ENCODE data around the gene KCNH1.

KCNH1 gene

DNA sequence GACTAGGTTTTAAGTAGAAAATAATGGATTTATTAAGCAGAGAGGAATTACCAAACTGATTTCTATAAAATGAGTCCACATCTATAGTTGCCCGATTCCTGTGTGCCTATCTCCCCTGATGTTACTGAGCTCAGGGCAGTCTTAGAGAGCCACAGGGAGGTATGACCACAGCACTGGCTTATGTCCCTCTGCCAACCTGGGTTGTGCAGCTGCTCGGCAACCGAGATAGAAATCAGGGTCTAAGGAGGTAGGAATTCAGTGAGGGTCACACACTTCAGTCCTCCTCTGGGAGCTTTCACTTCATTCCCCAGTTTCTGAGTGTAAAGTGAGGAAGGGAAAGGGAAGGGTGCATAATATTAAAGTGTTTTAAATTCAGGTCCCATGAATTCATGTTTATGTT lies 386.8 kb downstream of the KCNH1 start:
- DNase-seq, result no peak

DNA sequence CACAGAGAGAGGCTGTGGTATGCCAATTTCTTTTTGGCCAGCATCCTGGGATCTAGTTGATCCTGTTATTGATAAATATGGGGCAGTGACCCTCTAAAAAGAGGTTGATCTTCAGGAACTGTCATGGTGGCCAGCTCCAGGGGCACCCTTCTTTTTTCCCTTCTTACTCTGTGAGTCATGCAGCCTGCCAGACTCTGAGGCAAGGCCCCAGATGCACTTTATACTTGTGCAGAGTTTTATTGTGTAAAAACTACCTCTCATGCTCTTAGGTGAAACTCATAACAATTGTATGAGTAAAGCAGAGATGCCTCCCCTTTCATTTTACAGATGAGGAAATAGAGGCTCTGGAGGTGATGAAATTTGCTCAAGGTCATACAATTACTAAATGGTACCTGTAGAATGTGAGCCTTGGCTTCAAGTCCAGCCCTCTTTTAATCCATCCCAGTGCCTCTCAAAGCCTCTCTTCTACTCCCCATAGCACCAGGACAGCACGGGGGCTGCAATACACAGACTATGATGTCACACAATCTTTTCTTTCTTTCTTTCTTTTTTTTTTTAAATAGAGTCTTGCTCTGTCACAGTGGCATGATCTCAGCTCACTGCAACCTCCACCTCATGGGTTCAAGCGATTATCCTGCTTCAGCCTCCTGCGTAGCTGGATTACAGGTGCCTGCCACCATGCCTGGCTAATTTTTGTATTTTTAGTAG lies 387.8 kb downstream of the KCNH1 start:
- DNase-seq, result no peak

DNA sequence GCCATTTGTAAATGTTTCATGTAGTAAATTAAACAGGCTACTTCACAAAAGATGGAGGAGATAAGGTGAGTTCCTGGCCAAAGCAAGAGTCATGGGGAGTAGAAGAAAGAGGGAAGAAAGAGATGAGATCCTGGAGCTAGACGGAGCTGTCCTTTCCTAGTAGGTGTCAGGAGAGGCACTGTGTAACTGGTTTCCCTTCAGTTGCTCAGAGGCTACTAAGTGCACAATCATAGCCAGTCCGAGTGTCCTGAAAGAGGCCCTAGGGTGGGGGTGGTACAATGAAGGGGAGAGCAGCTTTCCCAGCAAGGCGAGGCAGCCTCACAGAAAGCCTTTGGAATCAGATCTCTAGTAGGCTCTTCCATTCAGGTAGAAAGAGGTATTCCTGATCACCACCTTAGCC lies 390.9 kb downstream of the KCNH1 start:
- no peak for DNase-seq

DNA sequence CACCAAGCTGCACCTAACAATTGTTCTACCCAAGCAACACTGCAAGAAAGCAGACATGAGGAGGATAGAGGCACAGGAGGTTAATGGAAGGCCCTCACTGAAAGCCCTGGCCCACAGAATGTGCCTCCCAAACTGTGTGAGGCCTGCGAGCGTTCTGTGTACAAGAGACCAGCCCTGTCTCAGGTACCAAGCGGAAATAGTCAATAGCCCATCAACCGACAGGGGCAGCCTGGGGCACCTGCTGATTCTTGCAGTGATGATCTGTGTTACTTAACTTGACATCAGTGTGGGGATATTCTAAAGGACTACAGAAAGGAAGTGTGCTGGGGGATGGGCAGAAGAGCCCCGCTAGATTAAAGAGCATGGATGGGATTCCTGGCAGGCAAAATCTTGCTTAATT lies 392.4 kb downstream of the KCNH1 start:
- no peak for DNase-seq

DNA sequence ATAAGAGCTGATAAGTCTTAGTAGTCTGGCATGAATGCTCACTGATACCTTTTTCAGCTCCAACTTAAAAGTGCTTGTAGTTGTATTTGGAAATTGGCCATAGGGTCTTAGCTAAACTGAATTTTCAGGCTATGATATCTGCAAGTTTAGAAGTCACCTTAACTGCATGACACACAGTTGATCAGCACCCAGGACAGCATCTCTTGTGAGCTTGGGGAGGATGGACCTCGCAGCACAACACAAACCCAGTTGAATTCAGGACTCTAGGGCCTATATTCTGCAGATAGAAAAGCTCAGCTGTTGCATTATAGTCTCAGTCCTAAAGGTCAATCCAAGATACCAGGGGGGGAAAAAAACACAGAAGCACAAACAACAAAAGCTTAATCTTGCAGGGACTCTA lies 394.3 kb downstream of the KCNH1 start:
- DNase-seq, result no peak

DNA sequence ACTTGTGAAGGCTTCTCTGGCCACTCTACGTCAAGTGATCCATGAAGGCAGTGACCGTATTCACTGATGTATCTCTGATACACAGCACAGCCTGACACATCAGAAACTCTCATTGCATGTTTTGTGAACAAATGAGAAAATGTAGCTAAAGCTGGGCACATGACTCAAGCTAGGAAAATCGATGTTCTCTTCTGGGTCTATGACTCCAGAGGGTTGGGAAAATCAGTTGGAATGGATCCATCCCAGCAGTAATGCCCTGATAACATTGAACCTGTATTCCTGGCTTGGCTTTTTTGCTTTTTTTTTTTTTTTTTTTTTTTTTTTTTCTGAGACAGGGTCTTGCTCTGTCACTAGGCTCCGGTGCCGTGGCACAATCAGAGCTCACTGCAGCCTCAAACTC lies 395.7 kb downstream of the KCNH1 start:
- DNase-seq, result no peak

DNA sequence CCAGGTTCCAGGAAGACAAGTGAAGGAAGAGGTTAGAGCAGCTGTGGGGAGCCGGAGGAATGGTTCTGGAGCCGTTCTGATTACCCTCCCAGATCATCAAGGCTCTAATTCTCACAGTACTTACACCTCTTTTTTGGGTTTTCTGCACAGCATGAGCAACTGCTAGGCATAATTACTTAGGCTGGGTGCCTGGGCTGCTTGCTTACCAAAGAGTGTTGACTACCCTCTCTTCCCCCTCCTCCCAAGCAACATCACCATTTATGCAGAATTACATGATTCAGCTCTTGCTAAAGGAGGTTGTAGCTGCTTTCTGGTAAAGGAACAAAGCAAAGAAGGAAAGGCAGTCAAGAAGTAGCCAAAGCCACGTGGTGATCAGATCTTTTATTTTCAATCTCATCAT lies 397.2 kb downstream of the KCNH1 start:
- DNase-seq, result no peak

DNA sequence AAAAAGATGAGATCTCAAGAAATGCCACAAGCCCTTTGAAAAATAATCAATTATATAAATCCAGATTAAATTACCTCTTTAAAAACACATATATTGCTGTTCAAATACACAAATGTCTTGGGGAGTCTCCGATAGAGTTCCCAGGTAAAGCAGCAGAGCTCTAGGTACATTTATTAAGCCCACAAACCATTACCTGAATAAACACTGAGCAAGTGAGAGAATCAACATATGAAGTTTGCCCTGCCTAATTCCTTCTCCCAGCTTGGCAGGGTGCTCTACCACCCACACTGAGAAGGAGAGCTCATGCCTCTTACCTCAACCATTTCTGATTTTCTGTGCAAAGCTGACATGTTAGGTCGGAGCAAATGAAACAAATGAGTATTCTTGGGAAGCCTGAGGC lies 402.4 kb downstream of the KCNH1 start:
- DNase-seq, result no peak

DNA sequence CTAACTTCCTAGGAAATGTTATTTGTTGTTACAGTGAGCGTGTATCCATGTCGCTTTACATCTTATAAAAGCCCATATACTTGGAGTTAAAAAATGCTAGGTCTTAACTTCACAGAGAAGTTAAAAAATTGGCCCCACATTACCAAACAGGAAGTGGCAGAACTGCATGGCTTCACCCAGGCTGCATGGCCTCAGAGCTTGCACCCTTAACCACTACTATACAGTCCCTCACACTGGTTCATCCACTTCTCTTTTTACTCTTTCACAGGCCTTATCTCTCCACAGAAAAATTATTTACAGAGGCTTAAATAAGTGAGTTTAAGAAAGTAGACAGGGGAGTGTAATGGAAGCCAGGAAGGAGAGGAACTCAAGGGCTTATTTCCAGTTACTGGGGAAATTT lies 402.8 kb downstream of the KCNH1 start:
- DNase-seq, result no peak

DNA sequence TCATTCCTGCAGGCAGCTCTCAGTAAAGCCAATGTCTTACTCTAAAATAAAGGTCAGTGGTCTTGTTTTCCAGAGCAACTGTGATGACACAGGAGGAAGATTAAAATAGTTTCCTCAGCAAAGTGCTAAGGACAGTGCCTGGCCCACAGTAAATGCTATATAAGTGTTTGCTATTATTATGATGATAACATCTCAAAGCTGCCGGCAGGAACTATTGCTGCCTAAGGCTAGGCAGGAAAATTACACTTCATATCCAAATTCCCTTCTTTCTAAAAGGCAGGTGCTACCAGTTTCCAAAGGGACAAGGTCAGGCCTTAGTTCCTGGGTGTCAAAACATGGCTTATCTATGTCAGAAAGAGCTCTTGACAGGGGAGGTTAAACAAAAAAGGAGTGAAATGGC lies 403.9 kb downstream of the KCNH1 start:
- DNase-seq, result no peak

DNA sequence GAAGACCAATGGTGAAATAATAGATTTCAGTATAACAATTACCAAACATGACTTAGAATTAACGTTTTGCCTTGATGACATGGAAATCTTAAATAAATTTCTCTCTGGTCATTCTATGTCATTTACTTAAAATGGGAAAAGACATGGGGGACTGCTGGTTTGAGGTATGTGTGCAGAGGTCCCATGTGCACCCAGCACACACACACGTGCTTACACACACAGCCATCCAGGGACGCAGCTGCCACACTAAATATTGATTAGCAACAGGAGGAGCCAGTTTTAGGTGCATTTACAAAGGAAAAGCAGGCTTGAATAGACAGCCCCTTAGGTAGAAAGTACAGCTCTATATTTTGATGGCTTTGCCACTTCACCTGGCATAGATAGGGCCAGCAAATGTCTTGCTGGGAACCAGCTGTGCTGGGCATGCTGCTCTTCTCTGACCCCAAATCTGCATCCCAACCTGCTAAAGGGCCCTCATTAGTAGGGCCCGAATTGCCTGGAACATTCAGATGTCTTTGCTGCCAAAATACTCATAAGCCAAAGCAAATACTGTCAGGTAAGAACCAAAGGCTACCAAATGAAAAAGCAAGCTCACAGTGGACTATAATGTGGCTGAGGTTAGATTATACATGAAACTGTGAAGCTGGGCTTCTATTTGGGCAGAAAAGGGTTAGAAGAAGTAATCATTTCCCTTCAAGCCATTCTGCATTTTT lies 405.4 kb downstream of the KCNH1 start:
- DNase-seq, result no peak

DNA sequence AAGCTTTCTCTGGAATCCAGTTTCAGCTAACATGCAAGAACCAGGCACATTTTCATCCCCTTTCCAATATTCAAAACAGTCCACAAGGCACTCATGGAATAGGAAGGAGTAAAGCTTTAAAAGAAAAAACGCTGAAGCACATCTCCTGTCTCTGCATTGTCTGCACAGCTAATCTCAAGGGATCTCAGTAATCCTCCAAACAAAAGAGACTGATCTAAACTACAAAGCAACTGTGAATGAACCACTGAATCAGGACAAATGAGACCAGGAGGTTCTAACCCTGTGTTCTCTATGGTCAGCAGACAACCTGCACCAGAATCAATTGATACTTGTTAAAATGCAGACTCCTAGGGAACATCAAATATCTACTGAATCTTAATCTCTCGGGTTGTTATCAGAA lies 406.2 kb downstream of the KCNH1 start:
- no peak for DNase-seq

DNA sequence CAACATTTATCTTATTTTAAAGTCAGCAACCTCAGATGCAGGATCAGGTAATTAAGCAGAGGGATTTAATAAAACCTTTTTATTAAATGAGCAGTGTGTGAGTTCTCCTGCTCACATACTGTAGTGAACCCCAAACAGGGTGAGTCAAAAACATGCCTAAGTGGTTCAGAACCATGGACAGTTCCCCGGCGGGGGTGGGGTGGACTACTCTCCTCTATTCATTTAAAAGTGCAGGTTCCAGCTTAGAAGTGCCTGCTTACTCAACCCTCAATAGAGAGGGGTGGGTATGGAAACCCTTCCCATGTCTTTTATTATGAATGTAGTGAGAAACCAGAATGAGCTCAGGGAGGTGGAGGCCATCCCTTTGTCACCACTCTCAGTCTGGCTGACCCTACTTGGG lies 407.3 kb downstream of the KCNH1 start:
- DNase-seq, result no peak

DNA sequence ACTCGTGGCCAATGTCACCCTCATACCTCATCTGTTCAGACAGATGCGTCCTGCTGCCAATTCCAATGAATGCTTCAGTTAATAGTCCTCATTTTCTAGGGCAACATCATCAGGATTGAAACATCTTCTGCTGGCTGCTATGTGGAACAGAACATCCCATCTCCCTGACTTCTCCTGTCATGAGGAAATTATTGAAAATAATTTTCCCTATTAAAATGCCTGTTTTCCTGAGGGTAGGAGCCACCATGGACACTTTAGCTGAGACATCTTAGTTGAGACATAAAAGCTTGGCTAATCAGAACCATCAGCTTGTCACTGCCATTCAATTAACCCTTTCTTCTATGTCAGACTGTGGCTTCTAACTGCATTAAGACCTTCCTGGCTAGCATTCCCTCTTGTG lies 409.2 kb downstream of the KCNH1 start:
- DNase-seq, result no peak

DNA sequence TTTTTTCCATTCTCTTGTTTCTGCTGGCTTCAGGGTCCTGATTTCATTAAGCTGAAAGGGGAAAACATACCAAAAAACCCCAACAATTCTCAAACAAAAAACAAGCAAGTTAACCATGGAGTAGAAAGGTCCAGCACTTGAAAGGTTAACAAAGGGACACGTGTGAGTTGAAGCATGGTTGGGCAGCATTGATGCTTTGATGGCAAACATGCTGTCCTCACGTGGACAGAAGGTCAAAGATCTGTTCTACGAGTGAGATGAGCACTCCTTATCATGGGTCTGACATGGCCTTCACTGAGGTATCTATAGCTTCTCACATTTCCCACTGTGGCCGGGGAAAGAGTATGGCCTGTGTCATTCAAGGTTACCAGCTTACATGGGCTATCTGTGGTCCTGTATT lies 410.3 kb downstream of the KCNH1 start:
- DNase-seq, result no peak

DNA sequence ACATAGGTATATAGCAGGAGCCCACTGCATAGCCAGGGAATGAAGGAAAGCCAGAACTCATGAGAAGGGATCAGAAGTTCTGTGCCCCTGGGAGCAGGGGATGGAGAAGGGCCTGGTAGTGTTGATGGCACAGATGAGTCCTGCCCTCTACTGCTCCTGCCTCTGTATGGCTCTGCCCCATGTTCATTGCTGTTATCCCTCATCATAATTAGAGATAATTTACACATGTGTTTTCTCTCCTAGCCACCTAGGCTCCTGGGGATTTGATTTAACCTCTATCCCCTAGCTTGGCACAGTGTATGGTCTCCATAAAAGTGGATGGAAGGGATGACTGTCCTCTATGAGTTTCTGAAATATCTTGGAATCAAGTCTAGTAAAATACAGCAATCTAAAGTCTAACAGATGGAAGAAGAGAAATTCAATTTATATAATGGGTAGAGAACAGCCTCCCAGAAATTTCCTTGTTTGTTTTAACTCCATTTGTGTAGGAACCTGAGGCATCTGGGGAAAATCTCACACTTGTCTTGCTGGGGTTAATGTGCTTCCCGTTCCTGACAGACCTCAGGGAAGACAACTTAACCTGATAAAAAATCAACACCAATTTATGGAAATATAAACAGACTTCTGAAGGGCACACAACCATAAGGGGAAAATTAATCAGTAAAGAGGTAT lies 411.4 kb downstream of the KCNH1 start:
- no peak for DNase-seq

DNA sequence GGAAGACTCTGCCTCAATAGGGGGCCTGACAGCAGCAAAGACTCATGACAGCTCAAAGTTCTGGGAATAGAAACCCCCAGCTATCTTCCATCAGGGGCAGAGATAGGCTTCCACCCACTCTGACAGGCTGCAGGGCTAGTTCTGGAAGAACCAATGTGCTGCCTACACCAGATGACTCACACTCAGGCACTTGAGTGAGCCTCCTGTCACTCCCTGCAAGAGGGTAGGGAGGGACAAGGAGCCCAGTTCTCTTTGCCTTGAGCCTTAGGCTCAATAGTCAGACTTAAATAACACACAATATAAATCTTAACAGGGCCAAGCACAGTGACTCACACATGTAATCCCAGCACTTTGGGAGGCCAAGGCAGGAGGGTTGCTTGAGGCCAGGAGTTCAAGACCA lies 418.9 kb downstream of the KCNH1 start:
- no peak for DNase-seq

DNA sequence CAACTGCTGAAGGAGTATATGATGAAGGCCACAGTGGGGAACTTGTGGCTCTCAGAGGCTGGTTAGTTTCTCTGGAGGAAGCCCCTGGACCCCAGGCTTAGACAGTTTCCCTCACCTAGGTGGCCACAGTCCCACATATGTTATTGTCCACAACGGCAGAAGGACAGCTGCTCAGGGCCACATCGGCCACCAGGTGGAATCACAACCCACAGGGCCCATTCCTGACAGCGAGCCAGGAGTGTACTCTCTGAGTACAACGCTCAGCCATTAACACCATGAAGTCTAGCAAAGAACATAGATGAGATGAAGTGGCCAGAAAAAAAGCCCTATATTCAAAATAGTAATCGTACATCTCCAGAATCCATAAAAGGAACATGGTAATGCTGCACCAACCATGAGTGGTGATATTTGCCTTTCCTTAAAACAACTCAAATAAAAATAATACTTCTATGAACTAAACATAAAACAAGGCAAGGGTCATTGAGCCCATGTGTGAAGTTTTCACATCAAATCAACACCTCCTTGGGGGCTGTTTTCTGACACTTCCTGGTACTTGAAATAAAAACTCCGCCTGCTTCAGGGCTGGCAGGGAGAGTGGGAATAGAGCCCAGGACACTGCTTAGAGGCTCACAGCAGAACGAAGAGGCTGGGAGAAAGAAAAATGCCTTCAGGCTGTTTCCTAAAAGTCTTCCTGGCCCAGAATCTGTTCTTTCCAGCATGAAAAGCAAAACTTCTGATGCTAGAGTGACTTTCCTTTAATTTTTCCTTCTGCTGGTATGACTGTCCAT lies 421.9 kb downstream of the KCNH1 start:
- no peak for DNase-seq

DNA sequence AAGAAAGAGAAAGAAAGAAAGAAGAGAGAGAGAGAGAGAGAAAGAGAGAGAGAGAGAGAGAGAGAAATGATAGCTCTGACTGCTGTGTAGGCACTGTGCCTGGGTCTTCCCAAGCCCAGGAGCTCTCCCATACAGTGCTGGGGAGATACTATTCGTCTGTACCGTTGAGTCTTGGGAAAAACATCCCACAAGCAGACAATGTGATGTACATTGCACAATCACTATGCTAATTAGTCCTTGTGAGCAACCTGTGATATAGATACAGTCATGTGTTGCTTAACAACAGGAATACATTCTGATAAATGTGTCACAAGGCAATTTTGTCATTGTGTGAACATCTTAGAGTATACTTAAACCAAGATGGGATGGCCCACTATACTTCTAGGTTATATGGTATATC lies 424.2 kb downstream of the KCNH1 start:
- no peak for DNase-seq

DNA sequence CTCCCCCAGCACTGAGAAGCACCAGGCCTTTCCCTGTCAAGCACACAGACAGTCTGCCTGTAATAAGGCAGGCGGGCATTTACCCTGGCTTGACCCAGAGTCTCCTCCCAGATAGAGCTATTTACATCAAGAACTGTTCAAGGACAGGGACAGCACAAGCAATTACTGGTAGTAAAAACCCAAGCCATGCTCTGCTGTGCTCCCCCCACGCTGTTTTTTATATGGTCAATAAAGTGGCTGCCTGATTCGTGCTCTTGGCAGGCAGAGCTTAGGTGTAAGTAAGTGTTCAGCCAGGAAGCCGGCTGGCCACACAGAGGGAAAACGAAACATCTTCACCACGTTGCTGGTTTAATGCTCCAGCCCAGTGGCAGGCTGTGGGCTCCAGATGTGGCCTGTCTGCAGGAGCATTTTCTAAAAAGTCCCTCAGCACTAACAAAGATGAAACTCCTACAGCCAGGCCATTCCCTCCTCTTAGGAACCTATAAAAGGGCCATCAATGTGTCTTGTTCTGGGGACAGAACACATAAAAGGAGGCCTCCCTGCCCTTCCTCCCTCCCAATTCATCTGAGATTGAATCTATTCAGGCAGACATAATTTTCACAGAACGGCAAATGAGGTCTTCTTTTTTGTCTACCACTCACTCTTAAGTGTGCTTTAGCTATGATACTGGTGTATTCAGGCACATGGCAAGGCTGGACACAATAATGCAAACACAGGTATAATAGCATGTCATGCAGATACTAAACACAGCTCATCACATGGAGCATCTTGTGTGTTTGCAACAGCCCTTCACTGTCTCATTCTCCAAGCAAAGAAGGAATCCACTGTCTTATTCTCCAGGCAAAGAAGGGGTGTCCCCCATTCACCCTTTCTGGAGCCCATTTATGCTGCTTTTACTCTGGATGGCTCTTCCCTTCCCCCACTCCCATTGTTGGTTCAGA lies 426.4 kb downstream of the KCNH1 start:
- no peak for DNase-seq

DNA sequence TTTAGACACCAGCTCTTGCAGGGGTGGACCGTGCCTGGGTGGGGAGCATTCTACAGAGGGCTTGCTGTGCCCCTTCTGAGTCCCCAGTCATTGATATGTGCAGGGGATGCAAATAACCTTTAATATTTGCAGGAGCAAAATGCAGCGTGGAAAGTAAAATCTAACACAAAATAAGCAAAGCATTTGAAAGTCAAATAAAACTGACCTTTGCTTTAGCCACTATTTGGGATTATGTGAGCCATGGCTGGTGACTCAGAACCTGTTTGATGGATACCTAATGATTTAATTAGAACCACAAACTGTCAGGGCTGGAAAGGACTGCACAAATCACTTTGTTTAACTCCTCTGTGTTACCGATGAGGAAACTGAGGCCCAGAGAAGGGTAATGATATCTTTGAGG lies 427.7 kb downstream of the KCNH1 start:
- no peak for DNase-seq

DNA sequence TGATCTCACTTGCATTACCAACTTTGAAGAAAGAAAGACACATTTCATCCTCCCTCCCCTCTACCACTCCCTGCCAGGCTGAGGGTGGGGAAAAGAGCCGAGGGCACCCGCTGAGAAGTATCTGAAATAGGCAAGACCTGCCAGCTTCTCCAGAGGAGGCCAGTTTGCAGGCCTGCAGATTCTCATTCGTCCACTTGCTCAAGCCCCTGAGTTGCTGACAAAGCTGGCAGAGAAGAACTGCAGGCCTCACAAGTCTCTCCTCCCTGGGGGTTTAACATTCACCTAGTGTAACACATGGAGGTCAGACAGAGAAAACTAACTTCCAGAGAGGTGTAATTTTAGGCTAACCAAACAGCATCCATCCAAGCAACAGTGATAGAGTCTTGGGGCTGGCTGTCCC lies 428.9 kb downstream of the KCNH1 start:
- no peak for DNase-seq
